Choroid plexus epithelial cell (primary cell): Measurements from ENCODE around the gene GDI1.

Experiments
- DNase-seq: peaks from one replicate; pipeline ENCODE4 v3.0.0-alpha.2; 2010; ENCODE audit warnings: low read depth
- H3K4me3 ChIP-seq: 2 replicates; pipeline ENCODE4 v1.5.1; 2011; ENCODE audit warnings: low read depth, mild to moderate bottlenecking, control low read depth, low read length, moderate library complexity
- CTCF ChIP-seq: conservative IDR thresholded peaks from 2 replicates; pipeline ENCODE4 v1.5.1; 2011; ENCODE audit warnings: low read depth, mild to moderate bottlenecking, control low read depth, inconsistent platforms, low read length, moderate library complexity

The GDI1 gene

GRCh38 chrX:154403192-154403591 lies 33.8 kb upstream of the GDI1 start:
- DNase-seq = no peak
- no peak for TF ChIP-seq CTCF

GRCh38 chrX:154403858-154404257 lies 33.1 kb upstream of the GDI1 start:
- no peak for TF ChIP-seq CTCF
- no peak overlapping the region for H3K4me3 ChIP-seq
- DNase-seq = no peak

More at GRCh38 chrX:154403192-154403591, 33.8 kb upstream of the GDI1 start:
- H3K4me3 ChIP-seq = no peak overlapping the region

GRCh38 chrX:154404625-154405192 lies 32.2 kb upstream of the GDI1 start:
- H3K4me3 ChIP-seq = no peak overlapping the region
- DNase-seq = no peak
- TF ChIP-seq CTCF = no peak

- H3K4me3 ChIP-seq = peak overlapping the region; percentile 56
- TF ChIP-seq CTCF = no peak
- no peak for DNase-seq
These were observed 28.2 kb upstream of the GDI1 start for GRCh38 chrX:154408659-154409221.

- TF ChIP-seq CTCF = no peak
- peak; percentile 82 for DNase-seq
- H3K4me3 ChIP-seq = peak within 1 kb of the TSS; percentile 56
These were observed 27.6 kb upstream of the GDI1 start, which contains the start of gene DNASE1L1 for GRCh38 chrX:154409222-154409871. DNASE1L1 (minus strand) TSS chrX:154409254; CDS start chrX:154405568, 3,686 bp downstream.

GRCh38 chrX:154411981-154412340 lies 25.0 kb upstream of the GDI1 start:
- peak overlapping the region; percentile 69 for H3K4me3 ChIP-seq
- no peak for TF ChIP-seq CTCF
- peak; percentile 65 for DNase-seq
